DMS114 treated with DMSO at 0.1 percent for 48 hours (cell line): ENCODE results near the gene IL2.

ENCODE experiments used
- DNase-seq: peaks from one replicate; lab custom pipeline; 2025; ENCODE audit not compliant: unreplicated experiment; lab: John Stamatoyannopoulos, UW

IL2 gene

DNA sequence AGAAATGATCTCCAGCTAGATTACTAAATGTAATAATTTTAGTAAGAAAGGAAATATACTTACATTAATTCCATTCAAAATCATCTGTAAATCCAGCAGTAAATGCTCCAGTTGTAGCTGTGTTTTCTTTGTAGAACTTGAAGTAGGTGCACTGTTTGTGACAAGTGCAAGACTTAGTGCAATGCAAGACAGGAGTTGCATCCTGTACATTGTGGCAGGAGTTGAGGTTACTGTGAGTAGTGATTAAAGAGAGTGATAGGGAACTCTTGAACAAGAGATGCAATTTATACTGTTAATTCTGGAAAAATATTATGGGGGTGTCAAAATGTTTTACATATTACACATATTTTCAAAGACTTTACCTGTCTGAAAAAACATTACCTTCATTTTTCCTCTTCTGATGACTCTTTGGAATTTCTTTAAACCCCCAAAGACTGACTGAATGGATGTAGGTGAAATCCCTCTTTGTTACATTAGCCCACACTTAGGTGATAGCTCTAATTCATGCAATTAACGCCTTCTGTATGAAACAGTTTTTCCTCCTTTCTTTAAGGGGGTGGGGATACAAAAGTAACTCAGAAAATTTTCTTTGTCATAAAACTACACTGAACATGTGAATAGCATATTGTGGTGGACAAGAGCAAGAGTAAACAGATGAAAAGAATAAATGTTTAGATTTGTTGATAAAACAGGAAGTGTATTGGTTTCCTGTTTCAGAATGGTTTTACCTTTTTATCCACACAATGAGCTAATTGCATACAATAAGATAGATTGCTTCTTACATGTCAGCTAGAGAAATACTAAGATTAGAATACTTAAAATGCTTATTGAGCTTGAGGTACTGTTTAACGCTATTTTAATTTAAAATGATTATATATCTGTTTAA, at the start of gene IL2:
Gene IL2, minus strand, starts transcription at position 495 of the 886 bp plus-strand sequence. Its CDS starts 285 bp downstream, at position 210.
- no peak for DNase-seq

DNA sequence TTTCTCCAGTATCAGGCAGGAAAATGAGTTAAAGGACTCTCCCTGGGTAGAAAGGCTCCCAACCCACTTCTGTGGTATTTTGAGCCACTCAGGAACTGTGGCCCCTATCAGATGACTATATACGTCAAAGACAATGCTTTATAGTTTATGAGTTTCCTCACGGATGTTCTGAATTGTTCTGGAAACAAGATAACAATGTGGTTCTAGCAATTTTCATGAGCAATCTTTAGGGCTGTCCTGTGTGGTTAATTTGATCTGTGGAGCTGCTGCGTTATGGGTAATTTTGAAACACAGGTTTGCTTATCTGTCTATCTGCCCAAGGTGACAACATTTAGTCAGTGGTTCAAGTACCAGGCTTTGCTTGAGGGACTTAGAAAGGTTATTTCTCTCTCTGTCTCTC, 46.7 kb upstream of the IL2 start:
- no peak for DNase-seq

DNA sequence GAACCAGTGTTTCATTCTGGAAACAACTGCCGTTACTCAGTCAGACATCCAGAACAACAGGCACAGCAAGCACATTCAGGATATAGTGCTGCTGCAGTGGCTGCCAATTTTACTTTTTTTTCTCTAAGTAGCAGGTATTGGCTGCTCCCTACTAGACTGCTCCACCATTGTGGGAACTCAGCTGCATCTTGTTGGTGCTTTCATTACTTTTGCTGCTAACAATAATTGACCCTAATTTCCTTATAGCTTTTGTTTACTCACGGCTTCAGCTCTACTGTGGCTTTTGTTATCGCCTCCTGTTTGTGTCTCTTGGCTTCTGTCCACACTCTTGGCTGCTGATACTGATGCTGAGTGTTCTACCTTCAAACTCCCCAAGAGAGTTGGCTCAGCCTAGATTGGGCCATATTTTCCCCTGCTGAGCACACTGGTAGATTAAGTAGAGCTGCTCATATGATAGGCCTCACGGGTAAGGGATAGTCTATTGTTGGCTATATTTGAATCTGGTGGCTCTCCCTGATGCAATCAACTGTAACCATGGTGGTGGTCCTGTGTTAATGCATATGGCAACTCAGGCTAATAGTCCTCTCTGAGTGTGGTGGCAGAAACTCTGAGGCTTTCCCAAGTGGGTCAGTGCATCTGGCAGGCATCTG, 44.5 kb upstream of the IL2 start:
- DNase-seq, result no peak

DNA sequence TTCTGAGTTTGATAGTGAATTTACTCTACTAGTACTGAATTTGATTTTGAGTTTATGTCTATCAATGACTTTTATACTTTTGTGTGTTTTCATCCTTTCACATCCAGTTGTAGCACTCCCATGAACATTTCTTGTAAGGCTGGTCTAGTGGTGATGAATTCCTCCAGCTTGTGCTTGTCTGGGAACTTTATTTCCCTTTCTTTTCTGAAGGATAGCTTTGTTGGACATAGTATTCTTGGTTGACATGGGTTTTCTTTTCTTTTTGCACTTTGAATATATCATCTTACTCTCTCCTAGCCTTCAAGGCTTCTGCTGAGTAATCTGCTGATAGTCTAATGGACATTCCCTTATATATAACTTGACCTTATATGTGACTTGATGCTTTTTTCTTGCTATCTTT, 32.5 kb upstream of the IL2 start:
- no peak for DNase-seq

DNA sequence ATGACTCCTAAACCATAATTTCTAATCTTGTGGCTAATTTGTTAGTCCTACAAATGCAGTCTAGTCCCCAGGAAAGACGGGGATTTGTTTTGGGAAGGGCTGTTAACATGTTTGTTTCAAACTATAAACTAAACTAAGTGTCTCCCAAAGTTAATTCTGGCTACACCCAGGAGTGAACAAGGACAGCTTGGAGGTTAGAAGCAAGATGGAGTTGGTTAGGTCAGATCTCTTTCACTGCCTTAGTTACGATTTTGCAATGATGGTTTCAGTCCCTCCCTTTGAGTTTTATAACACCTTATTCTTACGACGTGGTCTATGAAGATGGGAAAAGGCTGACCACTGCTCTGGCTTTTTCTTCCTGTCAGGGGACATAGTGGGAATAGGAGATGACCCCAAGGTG, 27.0 kb upstream of the IL2 start:
- DNase-seq, result no peak

DNA sequence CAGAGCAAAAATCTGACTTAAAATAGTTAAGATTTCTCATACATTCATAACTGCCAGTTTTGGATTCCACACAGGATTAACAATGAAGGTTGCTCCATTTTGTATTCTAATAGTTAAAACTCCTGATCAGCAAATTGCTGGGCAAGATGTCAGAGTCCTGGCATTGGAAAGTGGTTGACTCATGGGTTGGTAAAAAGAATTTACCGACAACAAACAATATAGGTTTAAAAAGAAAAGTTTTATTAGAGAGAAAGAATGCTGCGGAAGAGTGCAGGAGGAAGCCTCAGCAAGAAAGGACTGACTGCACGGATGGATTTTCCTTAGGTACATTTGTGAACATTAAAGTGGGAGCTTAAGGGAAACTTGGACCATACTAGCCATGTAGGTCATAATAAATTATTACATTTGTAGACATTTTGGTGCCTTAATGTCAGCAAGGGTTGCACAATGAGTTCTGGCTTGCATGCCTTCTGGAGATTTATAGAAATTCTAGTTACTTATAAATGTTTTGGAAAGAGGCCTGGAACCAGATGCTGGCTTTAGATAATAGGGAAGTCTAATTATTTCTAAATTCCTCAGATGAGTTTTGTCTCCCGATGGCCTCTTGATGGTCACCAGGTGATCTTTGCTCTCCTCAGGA, 25.4 kb upstream of the IL2 start:
- no peak for DNase-seq

DNA sequence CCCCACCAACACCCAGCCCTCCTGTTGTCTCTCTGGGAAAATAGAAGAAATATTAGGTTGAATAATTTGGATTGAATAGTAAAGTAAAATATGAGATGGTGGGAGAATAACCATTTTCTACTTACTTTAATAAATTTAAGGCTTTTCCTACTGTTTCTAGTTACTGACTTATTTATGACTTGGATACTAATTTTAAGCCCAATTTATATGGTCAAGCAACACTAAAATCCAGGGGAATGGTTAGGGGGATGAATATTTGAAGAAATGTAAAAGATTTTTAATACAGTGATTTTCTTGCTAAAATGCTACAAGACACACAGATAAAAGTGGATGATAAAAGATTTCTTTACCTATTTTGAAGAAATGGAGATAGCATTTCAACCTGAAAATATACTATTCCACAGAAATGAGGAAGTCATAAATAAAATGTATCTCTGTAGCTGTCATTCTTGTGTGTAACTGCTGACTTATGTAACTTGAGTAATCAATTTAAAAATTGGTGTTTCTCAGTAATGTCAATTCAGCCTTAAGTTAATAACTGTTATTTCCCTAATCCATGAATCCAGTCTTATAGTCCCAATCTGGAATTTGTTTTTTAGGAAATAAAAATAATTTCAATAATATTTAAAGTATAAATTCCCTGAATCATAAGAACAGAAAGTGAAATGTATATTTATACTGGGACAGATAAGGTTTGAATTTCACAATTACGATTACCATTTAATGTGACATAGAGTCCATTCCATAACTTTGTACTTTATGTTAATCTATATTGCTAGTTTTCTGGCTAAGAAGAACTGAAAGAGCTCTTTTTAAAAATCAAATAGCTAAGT, 24.3 kb upstream of the IL2 start:
- no peak for DNase-seq

DNA sequence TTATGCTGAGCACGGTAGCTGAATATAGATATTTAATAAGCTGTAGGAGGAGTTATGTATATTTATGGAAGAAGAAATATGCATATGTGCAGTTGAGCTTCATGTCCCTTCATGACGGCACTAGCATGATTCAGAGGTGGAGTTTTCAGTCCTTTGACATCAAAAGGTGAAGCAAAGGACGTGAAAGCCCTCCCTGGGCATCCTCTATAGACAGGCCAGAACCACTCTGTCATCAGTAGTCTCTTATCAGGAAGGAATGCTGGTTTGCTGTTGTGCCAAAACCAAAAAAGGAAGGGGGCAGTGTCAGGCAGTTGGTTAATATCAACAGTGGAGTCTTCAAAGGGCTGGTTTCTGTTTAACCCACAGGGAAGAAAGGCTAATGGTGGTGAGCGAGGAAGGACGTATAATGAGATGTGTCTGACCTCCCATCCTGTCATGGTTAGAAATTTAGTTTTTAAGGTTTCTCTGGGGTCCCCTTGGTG, 23.5 kb upstream of the IL2 start:
- no peak for DNase-seq

DNA sequence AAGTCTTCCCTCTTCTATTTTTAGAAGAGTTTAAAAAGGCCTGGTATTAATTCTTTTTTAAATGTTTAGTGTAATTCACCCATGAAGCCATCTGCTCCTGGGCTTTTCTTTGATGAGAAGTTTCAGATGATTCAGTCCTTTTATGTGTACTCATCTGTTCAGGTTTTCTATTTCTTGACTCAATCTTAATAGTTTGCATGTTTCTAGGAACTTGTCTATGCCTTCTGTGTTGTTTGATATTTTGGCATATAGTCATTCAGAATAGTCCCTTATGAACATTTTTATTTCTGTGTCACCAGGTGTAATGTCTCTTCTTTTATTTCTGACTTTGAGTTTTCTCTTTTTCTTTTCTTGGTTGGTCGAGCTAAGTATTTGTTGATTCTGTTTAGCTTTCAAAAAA, 20.2 kb upstream of the IL2 start:
- DNase-seq, result no peak

DNA sequence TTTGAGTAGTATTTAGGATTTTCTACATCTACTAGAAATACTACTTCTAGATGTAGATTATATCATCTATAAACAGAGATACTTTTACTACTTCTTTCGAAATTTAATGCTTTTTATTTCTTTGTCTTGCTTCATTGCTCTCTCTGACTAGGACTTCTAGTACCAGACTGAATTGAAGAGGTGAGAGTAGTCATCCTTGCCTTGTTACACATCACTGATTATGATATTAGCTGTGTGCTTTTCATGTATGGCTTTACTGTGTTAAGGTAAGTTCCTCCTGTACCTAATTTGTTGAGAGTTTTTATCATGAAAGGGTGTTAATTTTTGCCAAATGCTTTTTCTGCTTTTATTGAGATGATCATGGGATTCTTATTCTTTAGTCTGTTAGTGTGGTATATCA, 19.6 kb upstream of the IL2 start:
- no peak for DNase-seq

DNA sequence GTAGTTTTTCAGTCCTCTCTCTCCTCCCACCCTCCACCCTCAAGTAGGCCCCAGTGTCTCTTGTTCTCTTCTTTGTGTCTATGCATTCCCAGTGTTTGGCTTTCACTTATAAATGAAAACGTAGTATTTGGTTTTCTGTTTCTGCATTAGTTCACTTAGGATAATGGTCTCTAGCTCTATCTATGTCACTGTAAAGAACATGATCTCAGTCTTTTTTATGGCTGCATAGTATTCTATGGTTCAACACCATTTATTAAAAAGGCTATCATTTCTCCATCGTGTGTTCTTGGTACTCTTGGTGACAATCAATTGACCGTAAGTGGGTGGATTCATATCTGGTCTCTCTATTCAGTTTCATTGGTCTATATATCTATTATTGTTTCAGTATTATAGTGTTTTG, 18.7 kb upstream of the IL2 start:
- DNase-seq, result no peak

DNA sequence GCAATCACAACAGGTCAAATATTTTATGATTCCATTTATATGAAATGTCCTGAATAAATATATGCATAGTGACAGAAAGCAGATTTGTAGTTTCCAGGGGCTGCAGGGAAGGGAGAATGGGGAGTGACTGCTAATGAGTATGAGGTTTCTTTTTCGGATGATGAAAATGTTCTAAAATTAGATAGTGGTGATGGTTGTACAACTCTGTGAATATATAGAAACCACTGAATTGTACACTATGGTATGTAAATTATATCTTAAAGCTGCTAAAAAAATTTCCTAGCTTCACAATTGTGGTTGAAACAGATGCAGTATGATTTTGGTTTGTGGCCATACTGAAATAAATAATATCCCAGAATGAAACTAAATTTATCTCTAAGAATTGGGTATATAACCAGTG, 12.9 kb upstream of the IL2 start:
- DNase-seq, result no peak

DNA sequence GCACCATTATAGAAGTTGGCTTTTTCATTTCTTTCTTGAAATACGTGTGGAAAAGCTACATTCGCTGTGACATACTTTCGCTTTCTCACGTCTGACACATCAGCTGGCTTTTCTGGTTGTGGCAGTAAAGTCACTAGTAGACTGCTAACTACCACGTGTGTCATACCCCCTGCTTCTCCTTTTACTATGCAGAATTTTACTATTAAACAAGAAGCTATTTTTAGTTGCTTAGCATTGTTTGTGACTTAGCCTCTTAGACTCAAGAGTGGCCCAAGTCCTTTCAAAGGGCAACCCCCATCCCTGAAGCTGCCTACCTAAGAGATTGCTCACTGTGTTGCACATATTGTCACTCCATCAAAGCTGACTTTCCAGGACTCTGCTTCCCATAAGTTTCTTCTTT, 2.1 kb upstream of the IL2 start:
- DNase-seq, result no peak

DNA sequence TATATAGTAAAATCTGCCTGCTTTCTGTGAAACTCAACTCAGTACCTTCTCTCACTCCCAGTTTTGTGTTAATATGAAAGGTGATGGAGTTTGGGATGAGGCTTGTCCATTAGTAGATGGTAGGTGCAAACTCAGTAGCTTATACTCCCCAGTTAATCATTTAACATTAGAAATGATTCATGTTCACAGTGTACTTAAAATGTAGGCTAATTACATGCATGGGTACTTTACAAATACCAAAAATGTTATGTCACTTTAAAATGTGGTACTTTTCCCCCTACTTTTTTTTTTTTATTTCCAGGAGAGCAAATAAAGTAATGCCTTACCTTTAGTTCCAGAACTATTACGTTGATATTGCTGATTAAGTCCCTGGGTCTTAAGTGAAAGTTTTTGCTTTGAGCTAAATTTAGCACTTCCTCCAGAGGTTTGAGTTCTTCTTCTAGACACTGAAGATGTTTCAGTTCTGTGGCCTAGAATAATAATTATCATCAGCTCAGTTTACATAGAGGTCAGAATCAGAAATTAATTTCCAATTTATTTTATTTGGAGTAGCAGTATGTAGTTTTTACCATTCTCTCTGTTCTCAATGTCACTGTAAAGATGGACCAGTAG, 3.0 kb downstream of the IL2 start:
- DNase-seq, result no peak

DNA sequence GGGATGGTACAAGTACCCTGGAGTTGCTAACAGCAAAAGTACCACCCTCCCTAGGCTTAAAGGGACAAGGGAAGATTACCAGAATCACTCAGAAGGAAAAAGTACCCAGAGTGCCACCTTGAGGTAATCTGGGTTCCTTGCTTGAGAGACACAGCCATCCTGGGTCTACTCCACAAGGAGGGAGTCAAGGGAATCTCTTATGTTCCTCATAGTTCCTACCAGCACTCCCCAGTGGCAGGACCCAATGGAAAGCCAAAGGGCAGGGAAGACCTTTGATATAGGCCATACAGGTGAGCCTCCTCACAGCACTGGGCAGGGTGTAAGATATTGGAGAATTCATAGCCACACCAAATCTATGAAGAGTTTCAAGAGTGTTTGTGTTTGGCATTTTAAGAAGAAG, 5.7 kb downstream of the IL2 start:
- no peak for DNase-seq

DNA sequence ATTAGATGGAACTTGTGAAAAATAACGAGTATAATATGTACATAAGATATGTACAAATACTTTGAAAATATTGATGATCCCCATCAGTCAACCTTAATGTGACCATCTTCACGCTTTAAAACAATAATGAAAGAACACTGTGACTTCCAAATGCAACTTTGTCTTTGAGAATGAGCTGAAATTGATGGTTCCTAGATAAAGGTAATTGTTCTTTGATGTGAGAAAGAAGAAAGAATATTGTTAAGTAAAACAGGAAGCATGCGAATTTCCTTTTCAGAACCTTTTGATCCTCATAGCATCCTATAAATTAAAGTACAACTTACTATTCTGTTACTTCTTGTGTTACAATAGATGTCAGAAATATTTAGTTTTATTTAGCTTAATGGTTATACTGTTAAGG, 22.2 kb downstream of the IL2 start:
- no peak for DNase-seq

DNA sequence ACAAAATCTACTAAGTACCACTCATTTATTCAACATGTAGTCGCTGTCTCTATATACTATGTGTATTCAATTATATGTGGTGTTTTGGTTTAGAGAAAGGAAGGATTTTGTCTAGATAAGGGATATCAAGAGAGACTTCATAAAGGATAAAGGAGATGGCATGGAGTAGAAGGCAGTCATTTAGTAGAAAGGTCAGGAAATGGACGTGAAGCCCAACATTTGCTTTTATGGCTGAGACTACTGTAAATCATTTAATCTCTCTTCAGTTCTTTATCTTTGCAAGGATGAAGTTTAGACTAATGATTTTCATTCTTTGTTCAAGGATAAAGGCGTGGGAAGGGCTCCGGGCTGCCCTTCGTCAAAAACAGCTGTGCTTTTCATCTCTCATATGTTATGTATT, 25.2 kb downstream of the IL2 start:
- no peak for DNase-seq

DNA sequence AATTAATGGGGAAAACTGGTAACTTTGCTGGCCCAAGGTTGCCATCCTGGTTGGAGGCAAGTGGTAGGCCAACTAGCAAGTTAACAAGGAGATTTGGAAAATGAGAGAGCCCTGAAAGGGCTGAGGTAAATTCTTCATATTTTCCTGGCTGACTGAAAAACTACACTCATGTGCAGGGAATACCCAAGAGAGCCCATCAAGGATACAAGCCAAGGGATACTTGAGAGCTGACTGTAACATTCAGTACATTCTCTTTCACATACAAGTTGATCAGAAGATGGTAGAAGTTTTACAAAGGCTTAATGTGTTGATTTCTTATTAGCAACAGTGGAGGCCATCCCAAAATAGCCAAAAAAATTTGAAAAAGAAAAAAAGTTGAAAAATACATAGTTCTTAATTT, 33.3 kb downstream of the IL2 start:
- DNase-seq, result no peak

DNA sequence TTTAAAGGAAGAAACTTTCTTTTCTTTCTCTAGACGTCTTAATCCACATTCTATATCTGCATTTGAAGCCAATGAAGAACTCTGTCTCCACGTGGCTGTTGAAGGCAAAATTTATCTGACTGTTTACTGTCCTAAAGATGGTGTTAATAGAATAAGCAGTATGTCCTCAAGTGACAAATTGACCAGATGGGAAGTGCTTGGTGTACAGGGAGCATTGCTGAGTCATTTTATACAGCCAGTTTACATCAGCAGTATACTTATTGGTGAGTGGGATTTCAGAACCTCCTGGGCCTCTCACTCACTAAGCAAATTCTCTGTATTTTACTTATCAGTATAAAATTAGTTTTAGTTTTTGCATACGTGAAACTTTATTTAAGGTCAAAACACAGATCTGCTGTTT, 44.0 kb downstream of the IL2 start:
- DNase-seq, result no peak

DNA sequence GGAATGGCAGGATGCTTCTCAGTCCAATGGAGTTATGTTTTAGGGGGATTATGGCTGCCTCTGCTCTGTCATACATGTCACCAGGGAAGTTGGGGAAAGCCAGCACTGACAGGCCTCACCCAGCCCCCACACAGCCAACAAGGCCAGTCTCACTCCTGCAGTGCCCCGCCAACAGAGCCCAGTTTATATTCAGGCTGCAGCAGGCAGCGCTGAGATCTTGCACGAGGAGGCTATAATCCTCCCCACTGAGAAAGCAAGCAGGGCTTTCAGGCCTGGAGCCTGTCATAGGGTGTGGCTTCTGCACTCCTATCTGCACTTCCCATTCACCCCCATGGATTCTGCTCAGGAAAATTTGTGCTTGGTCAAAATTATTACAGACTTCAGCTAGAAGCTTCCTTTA, 52.7 kb downstream of the IL2 start:
- DNase-seq, result no peak
